ENCODE data around the gene CDH23. TPM values are rescaled to one million over a fixed set of nuclear protein-coding genes. Genes with fewer than 3 reads are reported as not detected.

The CDH23 gene
- polyA plus RNA-seq, 1 experiment = 0.01 TPM

DNA sequence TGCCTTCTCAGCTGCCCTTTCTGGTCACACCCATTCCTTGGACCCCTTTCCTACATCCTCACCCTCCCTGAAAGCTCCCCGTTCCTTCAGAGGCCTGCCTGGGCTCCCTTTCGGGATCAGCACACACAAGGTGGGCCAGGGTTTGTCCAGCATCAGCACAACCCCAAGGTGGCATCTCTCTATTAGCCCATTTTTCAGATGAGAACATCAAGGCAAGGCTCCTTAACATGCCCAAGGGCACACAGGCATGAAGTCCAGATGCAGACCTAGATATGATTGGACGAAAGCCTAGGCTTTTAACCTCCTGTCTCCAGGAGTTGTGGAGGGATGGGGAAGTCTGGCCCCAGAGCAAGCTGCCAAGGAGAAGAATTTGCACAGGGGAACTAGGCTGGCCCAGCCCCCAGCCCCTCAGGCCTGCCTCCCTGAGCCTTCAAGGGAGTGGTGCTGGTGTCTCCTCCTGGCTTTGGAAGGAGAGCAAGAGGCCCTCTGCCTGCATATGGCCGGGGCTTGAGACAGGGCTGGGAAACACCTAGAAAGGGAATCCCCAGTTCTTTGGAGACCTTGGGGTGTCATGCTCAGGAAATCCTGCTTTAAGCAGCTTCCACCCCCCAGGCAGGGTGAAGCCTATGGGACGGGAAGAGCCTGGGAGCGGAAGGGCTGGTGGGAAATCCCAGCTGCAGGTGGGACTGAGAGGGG lies 385.6 kb downstream of the CDH23 start:
- Histone ChIP-seq H3K27me3 (ENCODE audit: control insufficient read depth, insufficient read depth, low read length) (peaks cover 39% of the 10 kb centered on the region), H3K4me3 (ENCODE audit: low read depth, low read length) (no peak overlapping the region), H3K27ac (ENCODE audit: low read depth, low read length) (no peak overlapping the region), H3K9me3 (ENCODE audit: control insufficient read depth, insufficient read depth, low read length) (peaks cover 3% of the 10 kb centered on the region)
- CTCF ChIA-PET = interaction anchor here (0.6 to 0.9 kb wide), 2 partner anchors 114 to 123 kb away, joined by 3 to 8 read pairs; no protein-coding TSS in a partner anchor
- POLR2A ChIA-PET = no interaction called here
- TF ChIP-seq, protein P1, sequence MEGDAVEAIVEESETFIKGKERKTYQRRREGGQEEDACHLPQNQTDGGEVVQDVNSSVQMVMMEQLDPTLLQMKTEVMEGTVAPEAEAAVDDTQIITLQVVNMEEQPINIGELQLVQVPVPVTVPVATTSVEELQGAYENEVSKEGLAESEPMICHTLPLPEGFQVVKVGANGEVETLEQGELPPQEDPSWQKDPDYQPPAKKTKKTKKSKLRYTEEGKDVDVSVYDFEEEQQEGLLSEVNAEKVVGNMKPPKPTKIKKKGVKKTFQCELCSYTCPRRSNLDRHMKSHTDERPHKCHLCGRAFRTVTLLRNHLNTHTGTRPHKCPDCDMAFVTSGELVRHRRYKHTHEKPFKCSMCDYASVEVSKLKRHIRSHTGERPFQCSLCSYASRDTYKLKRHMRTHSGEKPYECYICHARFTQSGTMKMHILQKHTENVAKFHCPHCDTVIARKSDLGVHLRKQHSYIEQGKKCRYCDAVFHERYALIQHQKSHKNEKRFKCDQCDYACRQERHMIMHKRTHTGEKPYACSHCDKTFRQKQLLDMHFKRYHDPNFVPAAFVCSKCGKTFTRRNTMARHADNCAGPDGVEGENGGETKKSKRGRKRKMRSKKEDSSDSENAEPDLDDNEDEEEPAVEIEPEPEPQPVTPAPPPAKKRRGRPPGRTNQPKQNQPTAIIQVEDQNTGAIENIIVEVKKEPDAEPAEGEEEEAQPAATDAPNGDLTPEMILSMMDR (IDR thresholded peaks at IDR 0.05; ENCODE audit: low read depth, low read length) = no peak
- DNase-seq (ENCODE audit: low read depth, low spot score) = no peak

DNA sequence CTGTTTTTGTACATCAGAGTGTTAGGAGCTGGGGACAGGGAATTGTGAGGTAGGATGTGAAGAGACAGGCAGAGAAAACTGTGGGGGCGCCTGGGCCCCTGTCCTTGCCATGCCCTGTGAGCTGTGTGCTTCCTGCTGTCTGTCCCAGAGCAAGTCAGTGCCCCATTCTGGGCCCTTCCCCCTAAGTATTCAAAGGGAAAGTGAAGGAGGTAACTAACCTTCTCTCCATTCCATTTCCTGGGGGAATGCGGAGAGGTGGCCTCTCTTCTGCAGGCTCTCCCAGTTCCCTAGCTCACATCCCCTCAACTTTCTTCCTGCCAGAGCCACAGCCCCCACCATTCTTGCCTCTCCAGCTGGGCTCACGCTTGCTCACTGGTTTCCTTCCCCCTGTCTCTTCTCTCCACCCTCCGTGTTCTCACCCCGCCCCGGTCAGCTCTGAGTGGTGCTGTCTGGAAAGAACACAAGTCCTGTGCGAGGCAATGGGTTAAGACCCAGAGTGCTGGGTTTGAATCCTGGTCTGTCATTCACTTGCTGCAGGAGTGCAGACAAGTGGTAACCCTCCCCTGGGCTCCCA lies 386.3 kb downstream of the CDH23 start:
- Histone ChIP-seq H3K27ac (ENCODE audit: low read depth, low read length) (no peak overlapping the region), H3K4me3 (ENCODE audit: low read depth, low read length) (no peak overlapping the region), H3K9me3 (ENCODE audit: control insufficient read depth, insufficient read depth, low read length) (no peaks in the 10 kb centered on the region), H3K27me3 (ENCODE audit: control insufficient read depth, insufficient read depth, low read length) (peaks cover 39% of the 10 kb centered on the region)
- POLR2A ChIA-PET = no interaction called here
- no peak for DNase-seq (ENCODE audit: low read depth, low spot score)
- TF ChIP-seq, protein P1 (IDR thresholded peaks at IDR 0.05; ENCODE audit: low read depth, low read length) = no peak
- CTCF ChIA-PET = interaction anchor here (0.9 kb wide), 1 partner anchor 113 kb away, joined by 3 read pairs; no protein-coding TSS in a partner anchor

DNA sequence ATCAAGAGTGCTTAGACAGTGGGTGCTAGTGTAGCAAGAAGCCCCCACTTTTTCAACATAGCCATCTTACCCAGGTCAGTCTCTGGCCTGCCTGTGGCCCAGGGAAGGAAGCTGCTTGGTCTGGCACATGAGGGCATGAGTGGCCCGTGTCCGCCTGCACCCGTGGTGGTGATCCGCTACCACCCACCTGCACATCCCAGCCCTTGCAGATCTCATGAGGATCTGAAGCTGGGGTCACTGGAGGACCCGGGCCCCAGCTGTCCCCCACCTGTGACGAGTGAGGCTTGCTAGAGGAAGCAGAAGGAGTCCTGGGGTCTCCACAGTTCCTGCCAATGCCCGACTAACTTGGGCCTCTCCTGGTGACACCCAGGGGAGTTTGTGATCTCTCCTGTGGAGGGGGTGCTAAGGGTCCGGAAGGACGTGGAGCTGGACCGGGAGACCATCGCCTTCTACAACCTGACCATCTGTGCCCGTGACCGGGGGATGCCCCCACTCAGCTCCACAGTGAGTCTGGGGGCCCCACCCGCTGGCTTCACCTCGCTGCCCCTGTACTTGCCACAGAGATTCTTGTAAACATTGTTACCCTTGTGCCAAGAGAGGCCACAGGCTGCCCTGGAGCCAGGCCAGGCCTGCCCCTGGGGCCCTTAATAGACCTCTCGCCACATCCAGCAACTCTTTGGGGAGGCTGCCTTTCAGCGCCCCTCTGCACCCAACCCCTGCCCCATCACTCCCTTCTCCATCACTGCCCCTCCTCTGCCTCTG lies 387.4 kb downstream of the CDH23 start:
- DNase-seq (ENCODE audit: low read depth, low spot score) = no peak
- Histone ChIP-seq H3K4me3 (ENCODE audit: low read depth, low read length) (no peak overlapping the region), H3K27me3 (ENCODE audit: control insufficient read depth, insufficient read depth, low read length) (peaks cover 34% of the 10 kb centered on the region), H3K9me3 (ENCODE audit: control insufficient read depth, insufficient read depth, low read length) (no peaks in the 10 kb centered on the region), H3K27ac (ENCODE audit: low read depth, low read length) (no peak overlapping the region)
- ChIA-PET POLR2A (no interaction called here), CTCF (interaction anchor here (1.3 kb wide), 1 partner anchor 76 kb away, joined by 3 read pairs; no protein-coding TSS in a partner anchor)
- TF ChIP-seq, protein P1 (IDR thresholded peaks at IDR 0.05; ENCODE audit: low read depth, low read length) = no peak

DNA sequence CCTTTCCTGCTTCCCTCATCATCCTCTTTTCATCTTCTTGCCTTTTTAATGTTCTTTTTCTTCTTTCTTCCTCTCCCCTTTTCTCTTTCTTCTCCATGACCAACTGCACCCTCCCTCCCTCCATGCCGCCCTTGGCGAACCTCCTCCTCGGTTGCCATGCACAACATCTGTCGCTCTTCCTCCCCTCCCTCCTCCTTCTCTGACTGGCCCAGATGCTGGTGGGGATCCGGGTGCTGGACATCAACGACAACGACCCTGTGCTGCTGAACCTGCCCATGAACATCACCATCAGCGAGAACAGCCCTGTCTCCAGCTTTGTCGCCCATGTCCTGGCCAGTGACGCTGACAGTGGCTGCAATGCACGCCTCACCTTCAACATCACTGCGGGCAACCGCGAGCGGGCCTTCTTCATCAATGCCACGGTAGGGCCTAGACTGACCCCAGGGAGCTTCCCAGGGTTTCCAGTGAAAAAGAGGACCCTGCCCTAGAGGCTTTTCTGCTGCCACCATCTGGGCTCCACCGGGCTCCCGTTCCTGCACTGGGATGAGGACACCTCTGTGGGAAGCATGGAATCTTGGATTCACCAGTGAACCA lies 388.1 kb downstream of the CDH23 start:
- POLR2A ChIA-PET = no interaction called here
- Histone ChIP-seq H3K27me3 (ENCODE audit: control insufficient read depth, insufficient read depth, low read length) (peaks cover 31% of the 10 kb centered on the region), H3K4me3 (ENCODE audit: low read depth, low read length) (no peak overlapping the region), H3K9me3 (ENCODE audit: control insufficient read depth, insufficient read depth, low read length) (no peaks in the 10 kb centered on the region), H3K27ac (ENCODE audit: low read depth, low read length) (no peak overlapping the region)
- DNase-seq (ENCODE audit: low read depth, low spot score) = no peak
- TF ChIP-seq, protein P1 (IDR thresholded peaks at IDR 0.05; ENCODE audit: low read depth, low read length) = no peak
- CTCF ChIA-PET = interaction anchor here (1.3 kb wide), 1 partner anchor 77 kb away, joined by 3 read pairs; no protein-coding TSS in a partner anchor
